ENCODE results near the gene AGTRAP.

The AGTRAP gene

GRCh38 chr1:11707621-11708276 lies 28.2 kb upstream of the AGTRAP start:
- no peak for DNase-seq

- no peak for DNase-seq
Observed at GRCh38 chr1:11708554-11709350, 27.2 kb upstream of the AGTRAP start.

DNA sequence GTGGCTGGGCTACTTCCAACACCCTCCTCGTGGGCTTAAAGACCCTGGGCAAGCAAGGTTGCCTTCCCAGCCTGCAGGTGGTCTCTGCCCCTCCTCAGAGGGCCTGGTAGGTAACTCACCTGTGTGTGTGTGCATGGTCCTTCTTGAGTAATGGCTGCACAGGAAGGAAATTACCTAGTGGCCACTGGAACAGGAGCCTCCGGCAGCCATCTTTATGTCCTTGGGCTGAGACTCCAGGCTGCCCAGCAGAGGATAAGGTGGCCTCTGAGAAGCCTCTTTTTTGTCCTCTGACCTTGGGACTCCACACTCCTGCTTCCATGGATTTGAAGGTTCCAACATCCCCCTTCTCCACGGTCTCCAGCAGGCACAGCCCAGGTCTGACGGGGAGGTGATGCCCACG lies 24.4 kb upstream of the AGTRAP start:
- DNase-seq: no peak

DNA sequence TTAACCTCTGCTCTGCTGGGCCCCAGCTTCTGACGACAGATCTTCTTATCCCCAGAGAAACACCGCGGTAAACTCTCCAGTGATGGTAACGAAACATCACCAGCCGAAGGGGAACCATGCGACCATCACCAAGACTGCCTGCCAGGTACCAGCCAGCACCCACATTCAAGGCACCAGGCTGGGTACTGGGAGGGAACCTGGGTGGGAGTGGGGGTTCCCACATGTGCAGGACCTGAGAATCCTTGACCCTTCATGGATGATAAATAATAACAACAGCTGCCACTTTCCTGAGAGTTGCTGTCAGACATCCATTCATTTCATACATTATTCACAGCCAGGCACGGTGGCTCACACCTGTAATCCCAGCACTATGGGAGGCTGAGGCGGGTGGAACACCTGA lies 23.7 kb upstream of the AGTRAP start:
- no peak for DNase-seq

DNA sequence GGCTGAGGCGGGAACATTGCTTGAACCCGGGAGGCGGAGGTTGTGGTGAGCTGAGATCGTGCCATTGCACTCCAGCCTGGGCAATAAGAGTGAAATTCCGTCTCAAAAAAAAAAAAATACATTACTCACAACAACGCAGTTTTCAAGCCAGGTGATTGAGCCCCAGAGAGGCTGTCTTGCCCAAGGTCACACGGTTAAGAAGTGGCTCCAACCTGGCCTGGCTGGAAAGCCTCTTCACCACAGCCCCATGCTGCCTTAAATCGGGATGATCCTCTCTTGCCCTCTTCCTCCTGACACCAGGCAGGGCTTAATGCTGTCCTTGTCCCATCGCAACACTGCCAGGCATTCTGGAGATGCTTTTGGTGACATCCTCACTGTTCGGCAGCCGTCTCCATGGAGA lies 22.8 kb upstream of the AGTRAP start:
- no peak for DNase-seq

DNA sequence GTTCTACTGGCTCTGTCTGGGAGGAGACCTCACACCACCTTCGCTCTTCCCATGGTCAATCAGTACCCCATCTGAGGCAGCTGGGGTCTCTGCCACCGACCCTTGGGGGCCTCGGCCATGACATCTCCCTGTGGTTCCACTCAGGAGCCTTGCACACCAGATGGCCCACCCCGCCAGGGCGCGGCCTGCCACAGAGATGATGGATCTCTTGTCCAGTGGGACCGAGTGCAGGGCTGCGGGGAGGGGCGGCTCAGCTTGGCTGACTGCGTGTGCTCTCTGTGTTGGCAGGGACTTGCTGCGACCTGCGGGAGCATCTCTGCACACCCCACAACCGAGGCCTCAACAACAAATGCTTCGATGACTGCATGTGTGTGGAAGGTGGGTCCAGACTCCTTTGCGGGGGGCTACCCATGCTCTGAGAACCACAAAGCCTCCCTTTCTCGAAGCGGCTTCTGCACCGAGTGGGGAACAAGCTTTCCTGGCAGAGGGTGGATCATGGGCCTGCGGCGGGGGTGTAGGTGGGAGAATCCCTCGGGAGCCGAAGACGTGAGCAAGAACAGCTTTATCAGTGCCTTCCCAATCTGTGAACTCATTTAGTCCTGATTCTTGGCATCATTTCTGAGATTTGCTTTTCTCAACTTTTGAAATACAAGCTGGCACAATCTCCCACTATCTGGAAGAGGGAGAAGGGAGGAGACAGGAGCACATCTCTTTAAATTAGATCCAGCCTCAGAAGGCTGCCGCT lies 20.9 kb upstream of the AGTRAP start:
- no peak for DNase-seq

DNA sequence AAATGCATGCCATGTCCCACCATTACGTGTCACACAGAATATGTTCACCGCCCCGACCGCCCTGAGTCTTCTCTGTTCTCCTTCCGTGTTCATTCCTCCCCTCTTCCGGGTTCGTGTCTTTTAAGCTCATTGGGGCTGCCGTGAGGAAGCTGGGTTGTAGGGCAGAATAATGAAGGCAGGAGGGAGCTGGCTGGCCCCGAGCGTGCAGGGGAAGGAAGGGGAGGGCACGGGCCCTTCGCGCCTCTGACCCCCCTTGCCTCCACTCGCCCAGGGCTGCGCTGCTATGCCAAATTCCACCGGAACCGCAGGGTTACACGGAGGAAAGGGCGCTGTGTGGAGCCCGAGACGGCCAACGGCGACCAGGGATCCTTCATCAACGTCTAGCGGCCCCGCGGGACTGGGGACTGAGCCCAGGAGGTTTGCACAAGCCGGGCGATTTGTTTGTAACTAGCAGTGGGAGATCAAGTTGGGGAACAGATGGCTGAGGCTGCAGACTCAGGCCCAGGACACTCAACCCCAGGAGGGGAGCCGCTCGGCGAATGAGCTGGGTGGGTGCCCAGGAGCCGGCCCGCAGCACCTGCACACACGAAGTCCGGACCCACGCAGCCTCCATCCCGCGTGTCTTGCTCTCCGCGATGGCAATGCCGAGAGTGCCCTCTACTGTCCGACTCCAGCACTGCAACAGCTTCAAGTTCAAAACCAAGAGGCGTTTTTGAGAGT lies 16.5 kb upstream of the AGTRAP start:
- peak; percentile 85 to 87 for DNase-seq

DNA sequence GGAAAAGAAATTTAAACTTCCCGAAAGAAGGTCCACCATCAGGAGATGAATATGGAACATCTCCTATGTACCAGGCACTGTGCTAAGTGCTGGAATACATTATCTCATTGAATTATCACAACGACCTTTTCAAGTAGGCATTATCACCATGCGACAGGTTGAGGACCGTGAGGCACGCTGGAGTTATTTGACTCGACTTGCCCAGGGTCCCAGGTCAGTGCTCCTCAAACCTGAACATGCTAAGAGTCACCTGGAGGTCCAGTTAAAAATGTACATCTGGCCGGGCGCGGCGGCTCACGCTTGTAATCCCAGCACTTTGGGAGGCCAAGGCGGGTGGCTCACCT lies 15.9 kb upstream of the AGTRAP start:
- no peak for DNase-seq

DNA sequence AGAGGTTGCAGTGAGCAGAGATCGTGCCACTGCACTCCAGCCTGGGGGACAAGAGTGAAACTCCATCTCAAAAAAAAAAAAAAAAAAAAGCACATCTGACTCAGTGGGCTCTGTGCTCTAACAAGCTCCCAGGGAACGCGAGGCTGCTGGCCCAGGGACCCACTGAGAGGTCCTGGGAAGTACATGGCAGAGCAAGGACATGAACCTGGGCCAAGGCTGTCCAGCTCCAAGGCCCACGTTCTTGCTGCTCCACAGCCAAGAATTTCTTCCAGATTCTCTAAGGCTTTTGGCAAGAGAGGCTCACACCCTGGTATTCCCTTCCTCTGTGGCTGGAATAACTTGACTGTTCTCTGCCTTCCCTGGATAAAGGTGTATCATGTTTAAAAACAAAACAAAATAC lies 15.4 kb upstream of the AGTRAP start:
- DNase-seq: no peak

- no peak for DNase-seq
Observed at GRCh38 chr1:11721311-11721710, 14.6 kb upstream of the AGTRAP start.

GRCh38 chr1:11722538-11722937 lies 13.4 kb upstream of the AGTRAP start:
- DNase-seq: no peak

GRCh38 chr1:11725616-11726015 lies 10.3 kb upstream of the AGTRAP start:
- DNase-seq: peak; percentile 21 to 27

GRCh38 chr1:11727119-11727518 lies 8.8 kb upstream of the AGTRAP start:
- DNase-seq: no peak

DNA sequence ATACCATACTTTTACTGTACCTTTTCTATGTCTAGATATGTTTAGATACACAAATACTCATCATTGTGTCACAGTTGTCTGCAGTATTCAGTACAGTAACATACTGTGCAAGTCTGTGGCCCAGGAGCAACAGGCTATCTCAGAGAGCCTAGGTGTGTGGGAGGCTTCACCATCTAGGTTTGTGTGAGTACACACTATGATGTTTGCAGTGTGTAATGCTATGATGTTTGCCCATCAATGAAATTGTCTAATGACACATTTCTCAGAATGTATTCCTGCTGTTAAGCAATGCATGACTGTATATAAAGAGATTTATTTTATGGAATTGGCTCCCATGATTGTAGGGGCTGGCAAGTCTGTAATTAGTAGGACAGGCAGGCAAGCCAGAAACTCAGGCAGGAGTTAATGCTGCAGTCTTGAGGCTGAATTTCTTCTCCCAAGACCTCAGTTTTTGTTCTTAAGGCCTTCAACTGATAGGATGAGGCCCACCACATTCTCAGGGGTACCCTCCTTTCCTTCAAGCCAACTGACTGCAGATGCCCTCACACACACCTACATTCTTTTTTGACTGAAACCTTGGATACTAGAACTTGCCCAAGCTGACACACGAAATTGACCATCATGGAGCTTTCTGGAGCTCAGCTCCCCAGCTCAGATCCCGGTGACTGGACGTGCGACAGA lies 7.7 kb upstream of the AGTRAP start:
- DNase-seq: no peak

GRCh38 chr1:11729155-11729497 lies 6.8 kb upstream of the AGTRAP start:
- DNase-seq: no peak

- peak; percentile 28 to 34 for DNase-seq
Observed at GRCh38 chr1:11729498-11730428, 6.2 kb upstream of the AGTRAP start.

- DNase-seq: peak; percentile 97 to 98
Observed at GRCh38 chr1:11730429-11730891, 5.5 kb upstream of the AGTRAP start.

GRCh38 chr1:11731691-11732283 lies 4.1 kb upstream of the AGTRAP start:
- no peak for DNase-seq

DNA sequence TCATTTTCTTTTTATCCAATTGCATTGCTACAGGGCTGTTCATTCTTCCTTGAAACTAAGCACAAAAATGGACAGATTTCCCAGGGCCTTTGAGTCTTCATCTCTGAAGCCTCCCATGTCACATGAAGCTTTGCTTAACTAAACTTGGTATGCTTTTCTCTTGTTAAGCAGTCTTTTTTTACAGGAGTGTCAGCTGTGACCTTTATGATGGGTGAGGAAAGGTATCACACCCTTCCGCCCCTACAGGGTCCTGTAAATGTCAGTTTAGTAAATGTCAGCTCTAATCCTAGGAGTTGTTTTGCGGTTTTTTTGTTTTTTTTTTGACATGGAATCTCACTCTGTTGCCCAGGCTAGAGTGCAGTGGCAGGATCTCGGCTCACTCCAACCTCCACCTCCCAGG lies 2.6 kb upstream of the AGTRAP start:
- no peak for DNase-seq

- no peak for DNase-seq
Observed at GRCh38 chr1:11735531-11735853, 444 bp upstream of the AGTRAP start.

Measured in AML-193 (cell line).